HG03439 (cell line): Measurements from ENCODE around the gene DLL1.
A peak's percentile ranks its signal among the peaks of the same experiment; 100 is the strongest.

Experiments used
- ATAC-seq: cut with Tn5 transposase; IDR thresholded peaks from one replicate; pipeline ENCODE4 v1.9.1; 2021; ENCODE audit warnings: mild to moderate bottlenecking, moderate library complexity; ENCODE audit not compliant: unreplicated experiment

Gene DLL1

GRCh38 chr6:170283212-170284081 is 7.4 kb downstream of the DLL1 start:
- ATAC-seq = no peak

- ATAC-seq = no peak
These were observed 8.2 kb downstream of the DLL1 start for GRCh38 chr6:170282512-170283158.

- ATAC-seq = no peak
These were observed 9.3 kb downstream of the DLL1 start for GRCh38 chr6:170281331-170282292.

GRCh38 chr6:170280689-170281045 is 10.2 kb downstream of the DLL1 start:
- no peak for ATAC-seq

GRCh38 chr6:170279977-170280688 is 10.7 kb downstream of the DLL1 start:
- ATAC-seq = no peak

- no peak for ATAC-seq
These were observed 11.5 kb downstream of the DLL1 start for GRCh38 chr6:170279426-170279825.

GRCh38 chr6:170278743-170279094 is 12.2 kb downstream of the DLL1 start:
- no peak for ATAC-seq

GRCh38 chr6:170277893-170278742 is 12.8 kb downstream of the DLL1 start:
- no peak for ATAC-seq

- ATAC-seq = no peak
These were observed 14.4 kb downstream of the DLL1 start for GRCh38 chr6:170276369-170277057.

- no peak for ATAC-seq
These were observed 15.9 kb downstream of the DLL1 start for GRCh38 chr6:170274713-170275560.

- ATAC-seq = no peak
These were observed 17.2 kb downstream of the DLL1 start for GRCh38 chr6:170273681-170274080.

- no peak for ATAC-seq
These were observed 17.7 kb downstream of the DLL1 start for GRCh38 chr6:170273191-170273590.

GRCh38 chr6:170272341-170273065 is 18.4 kb downstream of the DLL1 start:
- ATAC-seq = no peak

GRCh38 chr6:170271771-170272314 is 19.0 kb downstream of the DLL1 start:
- ATAC-seq = peak; percentile 96

- no peak for ATAC-seq
These were observed 19.8 kb downstream of the DLL1 start for GRCh38 chr6:170270984-170271593.

GRCh38 chr6:170269846-170270541 is 20.9 kb downstream of the DLL1 start:
- ATAC-seq = no peak
